Measurements from ENCODE around the gene ESR1.
"Not testable (repeated sequence)": the region's sequence is repeated elsewhere in the genome, so short reads cannot be mapped to it uniquely, and the experiment has no call there.

The ESR1 gene

GRCh38 chr6:152130441-152130840 is 323.0 kb downstream of the ESR1 start:
- no peak for DNase-seq (ENCODE audit: low read depth, low spot score)

GRCh38 chr6:152135755-152136448 is 328.4 kb downstream of the ESR1 start:
- no peak for DNase-seq (ENCODE audit: low read depth, low spot score)

GRCh38 chr6:152136449-152136825 is 329.0 kb downstream of the ESR1 start:
- DNase-seq (ENCODE audit: low read depth, low spot score), result no peak

GRCh38 chr6:152138344-152138743 is 330.9 kb downstream of the ESR1 start:
- DNase-seq (ENCODE audit: low read depth, low spot score), result not testable (repeated sequence)

GRCh38 chr6:152142105-152142504 is 334.6 kb downstream of the ESR1 start:
- no peak for DNase-seq (ENCODE audit: low read depth, low spot score)

- DNase-seq (ENCODE audit: low read depth, low spot score), result no peak
Measured at GRCh38 chr6:152143359-152143758, 335.9 kb downstream of the ESR1 start.

GRCh38 chr6:152146385-152146784 is 338.9 kb downstream of the ESR1 start:
- no peak for DNase-seq (ENCODE audit: low read depth, low spot score)

GRCh38 chr6:152147269-152147668 is 339.8 kb downstream of the ESR1 start:
- no peak for DNase-seq (ENCODE audit: low read depth, low spot score)

- DNase-seq (ENCODE audit: low read depth, low spot score), result no peak
Measured at GRCh38 chr6:152148412-152148811, 340.9 kb downstream of the ESR1 start.

- DNase-seq (ENCODE audit: low read depth, low spot score), result no peak
Measured at GRCh38 chr6:152150196-152150595, 342.7 kb downstream of the ESR1 start.

GRCh38 chr6:152151920-152152319 is 344.4 kb downstream of the ESR1 start:
- no peak for DNase-seq (ENCODE audit: low read depth, low spot score)

- DNase-seq (ENCODE audit: low read depth, low spot score), result no peak
Measured at GRCh38 chr6:152154559-152155356, 347.3 kb downstream of the ESR1 start.

- no peak for DNase-seq (ENCODE audit: low read depth, low spot score)
Measured at GRCh38 chr6:152155792-152156191, 348.3 kb downstream of the ESR1 start.

GRCh38 chr6:152160346-152160745 is 352.9 kb downstream of the ESR1 start:
- DNase-seq (ENCODE audit: low read depth, low spot score), result no peak

GRCh38 chr6:152161501-152161900 is 354.0 kb downstream of the ESR1 start:
- no peak for DNase-seq (ENCODE audit: low read depth, low spot score)

- no peak for DNase-seq (ENCODE audit: low read depth, low spot score)
Measured at GRCh38 chr6:152164957-152165356, 357.5 kb downstream of the ESR1 start.

GRCh38 chr6:152166497-152166896 is 359.0 kb downstream of the ESR1 start:
- DNase-seq (ENCODE audit: low read depth, low spot score), result no peak

- DNase-seq (ENCODE audit: low read depth, low spot score), result no peak
Measured at GRCh38 chr6:152166897-152167296, 359.4 kb downstream of the ESR1 start.

- DNase-seq (ENCODE audit: low read depth, low spot score), result no peak
Measured at GRCh38 chr6:152167641-152168603, 360.4 kb downstream of the ESR1 start.

GRCh38 chr6:152170313-152170701 is 362.8 kb downstream of the ESR1 start:
- no peak for DNase-seq (ENCODE audit: low read depth, low spot score)

- DNase-seq (ENCODE audit: low read depth, low spot score), result no peak
Measured at GRCh38 chr6:152170702-152171667, 363.5 kb downstream of the ESR1 start.
